Neural cell (in vitro differentiated cells): ENCODE data around the gene MLLT3. TPM values are rescaled to one million over a fixed set of nuclear protein-coding genes. Genes with fewer than 3 reads are reported as not detected.

ENCODE experiments used
- H2AFZ ChIP-seq: fragments of 200-600, 300-800 bp; sonication (generic), shearing (Covaris generic); 2 replicates; pipeline ENCODE4 v1.6.0; 2014; ENCODE audit warnings: low read depth, mild to moderate bottlenecking, antibody characterized with exemption, low read length, moderate library complexity
- H3F3A ChIP-seq: fragments of 200-600 bp; shearing (Covaris generic); 2 replicates; pipeline ENCODE4 v1.6.1; 2016; ENCODE audit warnings: mild to moderate bottlenecking, moderate library complexity, mixed read lengths, antibody characterized with exemption, low read length; ENCODE audit not compliant: insufficient read depth, poor library complexity, severe bottlenecking
- H3K27ac ChIP-seq: fragments of 200-600, 300-800 bp; sonication (generic), shearing (Covaris generic); 2 replicates; pipeline ENCODE4 v1.5.1; 2014; ENCODE audit warnings: mild to moderate bottlenecking, low read length, moderate library complexity
- H3K27me3 ChIP-seq: fragments of 300-800, 200-600 bp; sonication (generic), shearing (Covaris generic); 2 replicates; pipeline ENCODE4 v1.6.0; 2014; ENCODE audit warnings: mild to moderate bottlenecking, low read depth, low read length, moderate library complexity; ENCODE audit not compliant: insufficient read depth
- H3K36me3 ChIP-seq: fragments of 300-800, 200-600 bp; sonication (generic), shearing (Covaris generic); 2 replicates; pipeline ENCODE4 v1.5.1; 2014; ENCODE audit warnings: mild to moderate bottlenecking, antibody characterized with exemption, low read length, moderate library complexity; ENCODE audit not compliant: insufficient read depth
- H3K4me2 ChIP-seq: fragments of 300-800, 200-600 bp; sonication (generic), shearing (Covaris generic); 2 replicates; pipeline ENCODE4 v1.6.0; 2014; ENCODE audit warnings: mild to moderate bottlenecking, low read length
- H3K4me3 ChIP-seq: fragments of 300-800, 200-600 bp; sonication (generic), shearing (Covaris generic); 2 replicates; pipeline ENCODE4 v1.5.1; 2014; ENCODE audit warnings: mild to moderate bottlenecking, low read length, moderate library complexity
- H3K79me2 ChIP-seq: fragments of 200-600 bp; shearing (Covaris generic); replicated peaks from 2 replicates; pipeline ENCODE4 v1.6.0; 2014; ENCODE audit warnings: mild to moderate bottlenecking, low read length, moderate library complexity; ENCODE audit not compliant: insufficient read depth
- H3K9ac ChIP-seq: fragments of 300-800, 200-600 bp; sonication (generic), shearing (Covaris generic); 2 replicates; pipeline ENCODE4 v1.6.1; 2016; ENCODE audit warnings: mild to moderate bottlenecking, low read length, mixed read lengths
- H3K9me2 ChIP-seq: fragments of 200-600 bp; shearing (Covaris generic); 2 replicates; pipeline ENCODE4 v1.6.1; 2016; ENCODE audit warnings: mild to moderate bottlenecking, low read length, mixed read lengths; ENCODE audit not compliant: insufficient read depth
- H3K9me3 ChIP-seq: fragments of 200-600, 300-800 bp; sonication (generic), shearing (Covaris generic); 2 replicates; pipeline ENCODE4 v1.6.1; 2016; ENCODE audit warnings: mild to moderate bottlenecking, mixed run types, low read length, moderate library complexity, mixed read lengths
- H4K20me1 ChIP-seq: fragments of 200-600 bp; shearing (Covaris generic); 2 replicates; pipeline ENCODE4 v1.6.1; 2016; ENCODE audit warnings: mild to moderate bottlenecking, mixed run types; ENCODE audit not compliant: insufficient read depth
- CTCF ChIP-seq: fragments of 450-650 bp; IDR thresholded peaks from 2 replicates; pipeline ENCODE4 v1.5.1; 2014; ENCODE audit warnings: antibody characterized with exemption, mild to moderate bottlenecking, moderate library complexity; ENCODE audit not compliant: poor library complexity, severe bottlenecking
- EP300 ChIP-seq: fragments of 450-650 bp; conservative IDR thresholded peaks from 2 replicates; pipeline ENCODE4 v1.6.1; 2014; ENCODE audit warnings: antibody characterized with exemption, mild to moderate bottlenecking, moderate library complexity; ENCODE audit not compliant: poor library complexity, severe bottlenecking
- EZH2 ChIP-seq: fragments of 200-600, 300-800 bp; shearing (Covaris generic), sonication (generic); IDR thresholded peaks from 2 replicates; pipeline ENCODE4 v1.6.1; 2014; ENCODE audit warnings: antibody characterized with exemption, low read length, borderline replicate concordance, mild to moderate bottlenecking; ENCODE audit not compliant: insufficient read depth, poor library complexity, severe bottlenecking
- MXI1 ChIP-seq: fragments of 450-650 bp; conservative IDR thresholded peaks from 2 replicates; pipeline ENCODE4 v1.6.1; 2014; ENCODE audit warnings: antibody characterized with exemption, mild to moderate bottlenecking; ENCODE audit not compliant: poor library complexity, severe bottlenecking
- POLR2AphosphoS5 ChIP-seq: IDR thresholded peaks from 2 replicates; pipeline ENCODE4 v1.6.1; 2012
- RAD21 ChIP-seq: fragments of 450-650 bp; conservative IDR thresholded peaks from 2 replicates; pipeline ENCODE4 v1.6.1; 2014; ENCODE audit warnings: antibody characterized with exemption, mild to moderate bottlenecking, moderate library complexity
- REST ChIP-seq: IDR thresholded peaks from 2 replicates; pipeline ENCODE4 v1.6.1; 2012; ENCODE audit warnings: borderline replicate concordance
- SMC3 ChIP-seq: fragments of 450-650 bp; conservative IDR thresholded peaks from 2 replicates; pipeline ENCODE4 v1.6.1; 2014; ENCODE audit warnings: antibody characterized with exemption, mild to moderate bottlenecking, moderate library complexity; ENCODE audit not compliant: poor library complexity
- TAF1 ChIP-seq: IDR thresholded peaks from 2 replicates; pipeline ENCODE4 v1.6.1; 2012; ENCODE audit warnings: low read depth
- polyA plus RNA-seq: library from polyadenylated mRNA; depleted of rRNA; stranded (reverse); fragments of >200 nt; gene quantifications from 2 replicates; pipeline ENCODE4 v1.2.3, GENCODE V29; 2014

Gene MLLT3
- polyA plus RNA-seq, 1 donor from 2014 or later, result 61.5 TPM

- TF ChIP-seq EZH2 (no peak), SMC3 (no peak), POLR2AphosphoS5 (no peak), TAF1 (no peak)
These were observed 130.7 kb downstream of the MLLT3 start (continued) for GRCh38 chr9:20491612-20492011.

DNA sequence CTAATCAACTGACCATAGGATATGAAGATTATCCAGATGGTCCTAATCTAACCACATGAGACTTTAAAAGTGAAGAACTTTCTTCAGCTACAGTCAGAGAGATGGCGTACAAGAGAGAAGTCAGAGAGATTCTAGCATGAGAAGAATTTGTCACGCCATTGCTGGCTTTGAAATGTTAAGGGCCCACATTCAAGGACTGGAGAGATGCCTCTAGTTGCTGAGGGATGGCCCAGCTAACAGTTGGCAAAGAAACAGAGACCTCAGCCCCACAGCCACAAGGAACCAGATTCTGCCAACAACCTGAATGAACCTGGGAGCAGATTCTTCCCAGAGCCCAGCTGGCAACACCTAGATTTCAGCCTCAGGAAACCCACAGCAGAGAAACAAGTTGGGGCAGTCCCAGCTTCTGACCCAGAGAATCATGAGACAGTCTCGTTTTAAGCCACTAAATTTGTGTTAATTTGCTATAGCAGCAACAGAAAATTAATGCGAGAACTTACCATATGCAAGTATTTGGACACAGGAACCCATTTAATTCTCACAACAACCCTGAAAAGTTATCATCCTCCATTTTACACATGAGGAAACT lies 132.0 kb downstream of the MLLT3 start:
- Histone ChIP-seq H3K79me2 (peaks cover 45% of the 10 kb centered on the region), H3F3A (no peaks in the 10 kb centered on the region), H3K27ac (no peak overlapping the region), H4K20me1 (no peaks in the 10 kb centered on the region), H3K9ac (no peak overlapping the region), H3K4me3 (no peak overlapping the region), H2AFZ (no peak overlapping the region), H3K9me3 (no peaks in the 10 kb centered on the region), H3K36me3 (no peaks in the 10 kb centered on the region), H3K9me2 (no peaks in the 10 kb centered on the region), H3K4me2 (no peak overlapping the region), H3K27me3 (no peaks in the 10 kb centered on the region)
- TF ChIP-seq REST (no peak), MXI1 (no peak), TAF1 (no peak), RAD21 (no peak), CTCF (no peak)

DNA sequence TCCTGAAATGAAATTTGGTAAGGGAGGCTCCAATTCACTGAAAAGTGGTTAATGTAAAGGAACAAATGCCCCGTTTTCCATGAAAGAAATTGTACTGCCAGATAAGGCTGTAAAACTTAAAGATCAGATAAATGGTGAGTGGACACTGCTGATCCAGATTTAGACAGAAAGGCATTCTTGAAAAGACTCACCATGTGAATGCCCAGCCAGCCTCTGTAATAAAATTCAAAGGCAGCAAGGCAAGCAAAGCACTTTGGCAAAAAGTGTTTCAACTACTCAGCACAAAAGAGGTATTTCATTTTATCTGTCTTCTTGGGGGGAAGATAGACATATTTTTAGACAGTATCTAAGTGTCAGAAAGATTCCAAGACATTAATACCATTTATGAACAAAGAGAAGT lies 133.6 kb downstream of the MLLT3 start:
- no peak overlapping the region for H2AFZ ChIP-seq
- TF ChIP-seq EP300 (no peak), TAF1 (no peak), SMC3 (no peak), REST (no peak)
- no peak overlapping the region for H3K27ac ChIP-seq
- H3F3A ChIP-seq, result no peaks in the 10 kb centered on the region
- H4K20me1 ChIP-seq, result no peaks in the 10 kb centered on the region
- no peaks in the 10 kb centered on the region for H3K9me2 ChIP-seq
- H3K79me2 ChIP-seq, result peaks cover 44% of the 10 kb centered on the region
- H3K4me3 ChIP-seq, result no peak overlapping the region
- H3K36me3 ChIP-seq, result no peaks in the 10 kb centered on the region
- H3K4me2 ChIP-seq, result no peak overlapping the region
- no peaks in the 10 kb centered on the region for H3K27me3 ChIP-seq
- H3K9ac ChIP-seq, result no peak overlapping the region
- no peaks in the 10 kb centered on the region for H3K9me3 ChIP-seq
